GM19452 (cell line): ENCODE measurements around the gene VAV3.

Experiments
- ATAC-seq: cut with Tn5 transposase; IDR thresholded peaks from one replicate; pipeline ENCODE4 v1.9.1; 2021; ENCODE audit not compliant: unreplicated experiment

The VAV3 gene

GRCh38 chr1:107975851-107976250 lies 10.9 kb upstream of the VAV3 start:
- no peak for ATAC-seq

- ATAC-seq, result no peak
Observed at GRCh38 chr1:107974090-107974489, 9.1 kb upstream of the VAV3 start.

- ATAC-seq, result no peak
Observed at GRCh38 chr1:107972391-107973180, 7.6 kb upstream of the VAV3 start.

GRCh38 chr1:107966550-107966949 lies 1.6 kb upstream of the VAV3 start:
- no peak for ATAC-seq

GRCh38 chr1:107964336-107965109 lies 457 bp downstream of the VAV3 start:
- ATAC-seq, result no peak

- peak; percentile 88 for ATAC-seq
Observed at GRCh38 chr1:107963601-107964335, 1.2 kb downstream of the VAV3 start.

GRCh38 chr1:107963008-107963407 lies 2.0 kb downstream of the VAV3 start:
- no peak for ATAC-seq

- ATAC-seq, result no peak
Observed at GRCh38 chr1:107954719-107955415, 10.1 kb downstream of the VAV3 start.

- no peak for ATAC-seq
Observed at GRCh38 chr1:107954126-107954525, 10.9 kb downstream of the VAV3 start.

GRCh38 chr1:107953556-107953955 lies 11.4 kb downstream of the VAV3 start:
- no peak for ATAC-seq

GRCh38 chr1:107952989-107953388 lies 12.0 kb downstream of the VAV3 start:
- no peak for ATAC-seq

GRCh38 chr1:107950464-107950863 lies 14.5 kb downstream of the VAV3 start:
- no peak for ATAC-seq

GRCh38 chr1:107949467-107950253 lies 15.3 kb downstream of the VAV3 start:
- peak; percentile 84 for ATAC-seq

- no peak for ATAC-seq
Observed at GRCh38 chr1:107946794-107947193, 18.2 kb downstream of the VAV3 start.

GRCh38 chr1:107943694-107944093 lies 21.3 kb downstream of the VAV3 start:
- no peak for ATAC-seq

- no peak for ATAC-seq
Observed at GRCh38 chr1:107942814-107943213, 22.2 kb downstream of the VAV3 start.

GRCh38 chr1:107941531-107941930 lies 23.4 kb downstream of the VAV3 start:
- ATAC-seq, result no peak

- no peak for ATAC-seq
Observed at GRCh38 chr1:107941123-107941522, 23.9 kb downstream of the VAV3 start.

- no peak for ATAC-seq
Observed at GRCh38 chr1:107940701-107941100, 24.3 kb downstream of the VAV3 start.

GRCh38 chr1:107940017-107940577 lies 24.9 kb downstream of the VAV3 start:
- ATAC-seq, result no peak
